Heart left ventricle (tissue), 13 donors: Measurements from ENCODE around the gene CEP85.

ENCODE experiments used
- POLR2A ChIP-seq, 2 donors: fragments of 450-650 bp; IDR thresholded peaks; one replicate each; pipeline ENCODE4 v1.6.1; 2017; ENCODE audit warnings: antibody characterized with exemption in 2 of 2, mild to moderate bottlenecking in 2 of 2, moderate library complexity in 2 of 2
- TF ChIP-seq, protein P1 (sequence below), 12 donors: fragments of 200-600 bp; sonication (generic) in 4 of 12; IDR thresholded peaks; one replicate each; pipeline versions ENCODE4 v1.5.0 to v1.8.0; 2018 to 2022; ENCODE audit warnings: antibody characterized with exemption in 12 of 12, mild to moderate bottlenecking in 5 of 12
- donor health status: ischemic (EF 13 %, LVEDD 7.1; RV severe dilation, severe dysfunction).
- donor health status: DM: no; HTN: yes; CAD: no.
- donor health status: DM: no; HTN: no; CAD: no.
- donor health status: ischemic (EF 25% LVEDD 6.9; RV normal size, moderate dysfunction).
- donor health status: ischemic (EF 25% LVEDD 5.7; RV mildly dilated, moderate dysfunction).
- donor health status: ischemic (EF 35%, LVEDD 5.7; RV mildly dilated, moderate dysfunction).
- donor health status: nonischemic (EF 11% LVEDD 7.7; RV severe dilation, severe dysfunction).
- donor health status: DM: yes; HTN: yes; CAD: no.
- donor health status: PGD.
- donor health status: ischemic (EF 29% LVEDD 5.4; RV normal size, mild dysfunction).
- donor health status: nonischemic (EF 23%, LVEDD 6.1; RV moderate dilation, normal function).

DNA sequence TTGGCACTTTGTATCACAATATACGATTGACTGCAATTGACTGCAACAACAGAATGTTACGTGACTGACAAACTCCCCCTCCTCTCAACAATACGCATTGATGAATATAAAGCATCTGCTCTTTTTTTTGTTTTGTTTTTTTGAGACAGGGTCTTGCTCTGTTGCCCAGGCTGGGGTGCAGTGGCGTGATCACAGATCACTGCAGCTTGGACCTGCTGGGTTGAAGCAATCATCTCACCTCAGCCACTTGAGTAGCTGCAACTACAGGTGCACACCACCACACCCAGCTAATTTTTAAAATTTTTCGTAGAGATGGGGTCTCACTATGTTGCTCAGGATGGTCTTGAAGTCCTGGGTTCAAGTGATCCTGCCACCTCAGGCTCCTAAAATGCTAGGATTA is 21.3 kb upstream of the CEP85 start:
- TF ChIP-seq, protein P1, sequence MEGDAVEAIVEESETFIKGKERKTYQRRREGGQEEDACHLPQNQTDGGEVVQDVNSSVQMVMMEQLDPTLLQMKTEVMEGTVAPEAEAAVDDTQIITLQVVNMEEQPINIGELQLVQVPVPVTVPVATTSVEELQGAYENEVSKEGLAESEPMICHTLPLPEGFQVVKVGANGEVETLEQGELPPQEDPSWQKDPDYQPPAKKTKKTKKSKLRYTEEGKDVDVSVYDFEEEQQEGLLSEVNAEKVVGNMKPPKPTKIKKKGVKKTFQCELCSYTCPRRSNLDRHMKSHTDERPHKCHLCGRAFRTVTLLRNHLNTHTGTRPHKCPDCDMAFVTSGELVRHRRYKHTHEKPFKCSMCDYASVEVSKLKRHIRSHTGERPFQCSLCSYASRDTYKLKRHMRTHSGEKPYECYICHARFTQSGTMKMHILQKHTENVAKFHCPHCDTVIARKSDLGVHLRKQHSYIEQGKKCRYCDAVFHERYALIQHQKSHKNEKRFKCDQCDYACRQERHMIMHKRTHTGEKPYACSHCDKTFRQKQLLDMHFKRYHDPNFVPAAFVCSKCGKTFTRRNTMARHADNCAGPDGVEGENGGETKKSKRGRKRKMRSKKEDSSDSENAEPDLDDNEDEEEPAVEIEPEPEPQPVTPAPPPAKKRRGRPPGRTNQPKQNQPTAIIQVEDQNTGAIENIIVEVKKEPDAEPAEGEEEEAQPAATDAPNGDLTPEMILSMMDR (IDR thresholded peaks at IDR 0.05) = no peak
- no peak for TF ChIP-seq POLR2A (IDR thresholded peaks at IDR 0.05)
